OCI-M2 (cell line): ENCODE results near the gene LHFPL2.

Source experiments
- DNase-seq: peaks from one replicate; lab custom pipeline; 2025; ENCODE audit not compliant: unreplicated experiment; lab: John Stamatoyannopoulos, UW

Gene LHFPL2

DNA sequence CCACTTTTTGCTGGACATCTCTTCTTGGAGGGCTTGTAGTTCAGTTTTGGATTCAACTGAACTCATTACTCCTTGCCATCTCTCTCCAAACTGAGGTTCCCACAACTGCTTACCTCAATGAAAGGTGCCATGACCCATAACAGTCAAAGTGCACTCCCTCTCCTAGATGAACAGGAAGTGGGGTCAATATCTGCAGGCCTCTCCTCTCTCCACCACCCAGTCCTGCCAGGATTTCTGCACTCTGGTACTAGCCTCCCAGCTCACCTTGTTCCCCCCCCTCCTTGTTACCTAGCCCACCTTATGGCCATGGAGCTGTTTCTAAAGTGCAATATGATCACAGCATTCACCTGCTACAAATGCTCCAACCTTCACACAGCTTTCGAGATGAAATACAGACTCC lies 5.9 kb downstream of the LHFPL2 start:
- DNase-seq = no peak

DNA sequence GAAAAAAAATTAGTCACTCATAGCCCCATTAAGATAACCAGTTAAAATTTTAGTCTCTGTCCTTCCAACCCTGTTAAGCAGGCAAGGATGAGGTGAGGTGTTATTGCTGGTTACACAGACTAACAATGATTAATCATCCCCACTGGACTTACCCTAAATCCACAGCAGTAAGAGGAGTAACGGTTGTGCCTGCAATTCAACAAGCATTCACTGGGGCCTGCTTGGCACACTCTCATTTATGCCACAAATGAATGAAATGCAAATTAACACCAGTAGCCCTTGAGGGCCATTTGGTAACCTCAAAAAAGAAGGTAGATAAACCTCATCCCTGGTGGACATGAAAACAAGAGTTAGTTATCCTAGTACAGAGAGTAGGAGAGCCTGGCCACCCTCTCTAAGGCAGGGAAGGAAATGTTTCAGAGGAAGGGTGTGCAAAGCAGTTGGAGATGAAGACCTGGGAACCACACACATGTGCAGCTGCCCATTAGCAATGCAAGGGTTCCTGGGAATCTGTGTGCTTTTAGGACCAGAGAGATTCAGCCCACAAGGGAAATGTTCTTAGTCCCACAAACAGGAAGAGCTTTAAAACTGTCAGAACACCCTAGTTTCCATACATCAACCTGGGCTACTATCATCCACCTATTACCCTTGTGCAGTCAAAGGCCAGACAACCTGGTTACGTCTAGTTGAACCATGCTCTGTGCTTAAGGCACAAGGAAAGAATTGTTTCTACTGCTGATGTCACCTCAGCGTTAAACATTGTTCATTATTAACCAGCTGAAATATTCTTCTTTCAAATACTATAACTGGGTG lies 7.7 kb downstream of the LHFPL2 start:
- no peak for DNase-seq

DNA sequence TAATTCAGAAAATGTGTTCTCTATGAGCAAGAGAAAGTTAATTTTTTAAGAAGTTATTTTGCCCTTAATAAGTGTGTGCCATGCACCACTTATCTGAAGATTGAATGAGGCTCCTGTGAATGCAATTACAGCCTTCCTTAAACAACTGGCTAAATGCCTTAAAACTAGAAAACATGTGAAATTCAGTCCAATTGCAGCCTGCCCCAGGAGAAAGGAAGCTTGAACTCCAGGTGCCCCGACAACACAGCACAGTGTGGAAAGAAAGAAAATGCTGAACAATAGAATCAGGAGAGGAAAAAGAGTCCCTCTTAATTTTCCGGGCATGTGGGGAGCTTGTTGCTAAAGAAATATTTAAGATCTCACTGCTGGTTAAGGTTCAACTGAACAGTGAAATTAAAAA lies 8.8 kb downstream of the LHFPL2 start:
- no peak for DNase-seq

DNA sequence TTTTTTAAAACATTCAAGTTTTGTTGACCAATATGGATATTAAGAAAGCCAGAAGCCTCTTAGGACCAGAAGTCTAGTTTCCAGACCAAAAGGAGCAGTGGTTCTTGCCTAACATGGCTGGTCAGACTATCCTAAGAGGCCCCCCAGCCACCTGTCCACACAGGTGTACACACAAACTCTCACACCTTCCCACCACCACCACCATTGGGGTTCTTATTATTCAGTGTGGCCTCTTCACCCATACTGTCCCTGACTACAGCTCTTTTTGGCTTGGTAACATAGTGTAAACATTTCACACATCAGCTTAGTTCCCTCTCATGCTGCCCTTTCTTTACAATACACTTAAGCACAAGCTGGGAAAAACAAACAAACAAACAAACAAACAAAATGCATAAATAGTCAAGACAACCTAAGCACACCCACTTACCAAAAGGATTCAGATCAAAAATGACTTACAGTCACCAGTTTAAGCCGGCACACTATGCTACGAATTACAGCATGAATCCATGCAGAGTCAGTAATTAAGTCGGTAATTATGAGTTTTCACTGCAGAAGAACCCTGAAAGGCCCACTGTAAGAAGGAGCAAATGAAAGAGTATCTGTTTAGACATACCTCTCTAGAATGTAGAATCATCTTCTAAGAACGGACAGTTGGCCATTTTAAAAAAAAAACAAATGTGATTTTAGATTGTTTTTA lies 9.5 kb downstream of the LHFPL2 start:
- no peak for DNase-seq

DNA sequence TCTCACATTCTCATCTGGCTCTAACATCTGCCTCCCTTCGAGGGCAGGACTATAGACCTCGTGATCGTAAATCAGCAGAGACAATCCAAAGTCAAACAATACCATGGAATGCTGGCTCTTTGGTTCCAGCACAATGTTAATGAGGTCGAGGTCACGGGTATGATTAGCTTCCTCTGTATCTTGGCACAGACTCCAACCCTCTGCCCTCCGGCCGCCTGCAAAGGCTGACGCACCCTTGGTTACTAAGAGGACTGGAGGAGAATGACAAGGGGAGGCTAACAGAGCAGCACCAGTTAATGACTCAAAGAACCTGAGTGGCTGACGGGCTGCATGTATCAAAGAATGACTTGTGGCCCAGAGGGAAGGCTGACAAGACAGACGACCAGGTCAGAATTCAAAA lies 10.1 kb downstream of the LHFPL2 start:
- DNase-seq = no peak

DNA sequence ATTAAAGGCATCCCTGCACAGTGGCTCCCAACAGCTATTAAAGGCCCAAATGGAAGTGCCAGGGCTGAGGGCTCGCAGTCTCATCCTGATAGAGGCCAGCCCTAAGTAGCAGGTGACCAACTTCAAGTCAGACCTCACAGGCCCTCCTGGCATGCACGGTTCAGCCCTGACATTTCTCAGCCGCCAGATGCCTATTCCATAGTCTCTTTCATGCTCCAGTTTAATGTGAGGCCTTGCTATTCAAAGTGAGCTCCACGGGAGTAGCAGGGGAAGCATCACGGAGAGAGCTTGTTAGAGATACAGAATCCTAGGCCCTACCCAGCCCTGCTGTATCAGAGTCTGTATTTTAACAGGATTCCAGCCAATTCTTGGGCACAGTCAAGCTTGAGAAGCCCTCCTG lies 11.1 kb downstream of the LHFPL2 start:
- DNase-seq = no peak

DNA sequence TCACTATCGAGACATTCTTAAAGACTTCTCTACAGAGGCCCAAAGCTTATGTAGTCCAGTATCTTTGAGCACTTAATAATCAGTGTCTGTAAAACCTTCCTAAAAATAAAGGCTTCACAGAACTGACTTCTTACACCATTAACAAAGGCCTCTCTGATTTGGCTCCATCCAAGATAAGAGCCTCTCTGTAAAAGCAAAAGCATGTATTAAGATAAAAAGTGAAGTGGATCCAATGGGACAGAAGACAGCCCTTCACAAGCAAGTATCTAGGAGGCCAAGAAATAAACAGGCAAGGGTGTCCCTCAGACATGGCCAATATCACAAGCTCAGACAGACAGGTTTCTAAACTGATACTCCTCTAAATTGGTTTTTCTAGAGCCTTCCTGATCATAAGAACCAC lies 11.9 kb downstream of the LHFPL2 start:
- DNase-seq = no peak

DNA sequence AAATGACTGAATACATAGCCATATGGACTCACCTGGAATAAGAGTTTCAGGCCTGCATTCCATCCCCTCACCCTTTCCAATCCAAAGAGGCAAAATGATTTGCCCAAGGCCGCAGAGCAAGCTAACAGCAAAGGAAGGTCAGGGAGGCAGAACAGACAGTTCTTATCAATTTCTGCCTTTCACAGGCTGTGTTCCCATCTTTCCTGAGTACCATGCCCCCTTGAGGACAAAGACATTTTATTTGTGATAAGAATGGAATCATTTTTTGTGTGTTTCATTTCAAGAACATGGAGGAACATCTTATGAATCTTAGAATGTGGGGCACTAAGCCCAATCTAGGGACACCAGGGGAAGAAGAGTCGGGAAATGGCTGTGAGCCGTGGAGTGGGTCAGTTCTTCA lies 13.9 kb downstream of the LHFPL2 start:
- DNase-seq = no peak

DNA sequence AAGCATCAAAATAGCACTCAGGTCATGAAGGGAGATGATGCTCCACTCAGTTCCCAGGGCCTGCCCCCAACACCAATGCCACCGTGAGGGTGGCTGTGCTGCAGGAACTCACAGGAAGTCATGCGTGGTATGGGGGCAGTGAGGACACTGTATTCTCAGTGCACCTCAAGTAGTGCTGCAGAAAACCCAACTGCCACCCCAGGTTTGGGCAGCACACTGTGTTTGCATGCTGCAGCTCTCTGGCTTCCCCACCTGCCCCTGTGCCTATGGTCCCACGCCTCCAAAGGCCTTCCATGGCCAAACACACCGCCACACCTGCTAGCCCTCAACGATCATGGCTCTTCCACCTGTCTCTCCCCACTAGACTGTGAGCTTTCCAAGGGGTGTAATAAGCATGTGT lies 14.3 kb downstream of the LHFPL2 start:
- no peak for DNase-seq

DNA sequence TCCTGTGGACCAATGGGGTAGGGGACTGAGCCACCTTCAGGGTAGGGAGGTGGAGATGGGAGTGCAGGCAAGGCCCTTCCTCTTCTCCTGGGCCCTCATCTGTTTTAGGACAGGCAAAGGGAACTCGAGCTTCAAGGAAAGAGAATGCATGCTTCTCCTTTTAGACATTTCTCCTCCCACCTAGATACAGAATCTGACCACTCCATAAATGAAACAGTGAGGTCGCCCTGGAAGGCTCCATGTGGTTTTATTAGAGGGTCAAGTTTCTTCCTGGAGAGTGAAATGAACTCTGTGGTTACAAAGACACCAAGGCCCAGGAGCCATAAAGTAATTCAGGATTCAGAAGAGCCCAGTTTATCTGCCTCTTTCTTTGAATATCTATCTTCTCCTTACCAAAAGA lies 14.9 kb downstream of the LHFPL2 start:
- DNase-seq = no peak

DNA sequence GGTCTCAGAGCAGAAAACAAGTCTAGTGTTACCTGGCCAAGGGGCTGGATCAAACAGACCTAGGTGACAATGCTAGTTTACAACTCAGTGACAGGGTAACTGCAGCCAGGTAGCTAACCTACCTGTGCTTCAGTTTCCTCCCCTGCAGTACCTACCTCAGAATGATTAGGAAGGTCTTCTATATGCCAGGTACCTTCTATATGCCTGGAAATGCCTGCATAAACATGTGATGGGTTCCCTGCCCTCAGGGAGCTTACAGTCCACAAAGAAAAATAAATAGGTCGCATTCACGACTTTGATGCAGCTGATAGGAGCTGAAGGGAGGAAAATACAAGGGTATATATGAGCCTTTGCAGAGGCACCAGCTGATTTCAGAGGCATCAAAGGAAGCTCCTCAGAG lies 16.1 kb downstream of the LHFPL2 start:
- no peak for DNase-seq

DNA sequence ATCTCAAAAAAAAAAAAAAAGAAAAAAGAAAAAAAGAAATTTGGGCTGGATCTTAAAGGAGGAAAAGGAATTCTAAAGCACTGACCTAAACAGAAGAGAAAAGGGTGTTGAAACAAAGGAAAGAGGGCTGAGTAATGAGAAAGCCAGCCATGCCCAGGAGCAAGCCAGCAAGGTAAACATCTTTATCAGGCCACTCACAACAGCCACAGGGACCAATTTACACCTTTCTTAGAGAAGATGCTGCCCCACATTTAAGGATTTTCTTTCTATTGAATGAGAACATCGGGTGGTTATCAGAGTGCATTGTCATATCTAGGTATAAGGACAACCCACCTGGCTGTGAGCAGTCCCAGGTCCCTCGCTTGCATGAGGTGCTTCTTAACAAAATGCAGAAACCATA lies 16.6 kb downstream of the LHFPL2 start:
- DNase-seq = no peak

DNA sequence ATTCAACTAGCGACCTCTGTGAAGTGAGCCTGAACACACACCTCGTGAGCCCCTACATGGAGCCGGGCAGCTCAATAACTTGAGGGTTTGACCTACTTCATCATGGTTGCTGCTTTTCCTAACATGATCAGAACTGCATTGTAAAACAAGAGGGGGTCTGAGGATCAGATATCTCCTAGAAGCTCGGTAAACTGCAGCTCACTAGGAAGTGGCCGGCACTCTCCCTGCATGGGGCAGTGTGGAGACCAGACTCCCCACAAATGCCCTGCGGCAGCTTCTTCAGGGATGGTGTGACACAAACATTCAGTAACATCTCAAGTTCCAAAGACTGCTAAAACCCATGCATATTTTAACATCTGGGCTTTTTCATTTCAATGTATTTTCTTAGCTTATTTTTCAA lies 18.5 kb downstream of the LHFPL2 start:
- no peak for DNase-seq

DNA sequence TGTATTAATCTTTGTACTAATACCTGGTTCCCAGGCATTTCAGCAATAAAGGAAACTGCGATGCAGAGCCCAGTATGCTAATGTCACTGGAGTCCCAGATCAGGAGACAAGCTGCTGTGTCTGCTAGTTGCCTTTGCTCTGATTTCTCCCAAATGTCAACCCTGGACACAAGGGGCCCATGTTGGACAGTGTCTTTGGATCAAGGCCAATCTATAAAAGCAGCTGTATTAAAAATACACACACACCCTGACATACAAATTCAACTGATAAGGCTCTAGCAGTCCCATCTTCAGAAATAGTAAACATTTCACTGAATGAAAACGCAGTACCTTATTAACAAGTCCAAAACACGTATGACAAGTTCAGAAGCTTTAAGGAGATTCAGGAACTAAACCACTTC lies 18.9 kb downstream of the LHFPL2 start:
- DNase-seq = no peak

DNA sequence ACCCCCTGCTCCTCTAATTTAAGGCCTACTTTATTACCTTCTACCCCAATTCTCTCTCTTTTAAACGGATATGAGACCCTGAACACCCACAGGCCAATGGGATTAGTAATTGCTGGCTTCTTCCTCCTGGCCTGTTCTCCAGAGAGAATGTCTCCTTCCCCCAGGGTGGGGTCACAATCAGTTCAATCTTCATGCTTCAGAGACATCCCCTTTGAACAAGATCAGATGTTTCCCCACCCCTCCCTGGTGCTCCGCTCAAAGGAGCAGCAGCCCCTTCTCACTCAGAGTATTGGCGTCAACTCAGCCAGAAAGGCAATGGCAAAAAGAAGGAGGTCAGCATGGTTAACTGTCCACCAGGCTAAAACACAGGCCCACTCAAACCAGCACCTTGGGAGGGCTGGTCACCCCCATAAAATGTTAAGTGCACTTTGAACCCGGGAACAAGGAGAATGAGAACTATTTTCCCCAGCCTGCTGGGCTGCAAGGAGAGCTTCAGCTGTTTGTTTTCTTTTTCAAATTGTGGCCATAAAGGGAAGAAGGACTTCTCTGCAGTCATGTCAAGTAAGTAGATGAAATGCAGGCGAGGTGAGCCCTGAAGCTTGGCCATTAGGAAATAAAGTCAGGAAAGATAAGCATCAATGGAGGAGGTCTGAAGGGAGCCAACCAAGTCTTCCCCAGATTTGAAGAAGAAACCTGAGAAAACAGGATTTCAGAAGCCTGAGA lies 20.1 kb downstream of the LHFPL2 start:
- no peak for DNase-seq

DNA sequence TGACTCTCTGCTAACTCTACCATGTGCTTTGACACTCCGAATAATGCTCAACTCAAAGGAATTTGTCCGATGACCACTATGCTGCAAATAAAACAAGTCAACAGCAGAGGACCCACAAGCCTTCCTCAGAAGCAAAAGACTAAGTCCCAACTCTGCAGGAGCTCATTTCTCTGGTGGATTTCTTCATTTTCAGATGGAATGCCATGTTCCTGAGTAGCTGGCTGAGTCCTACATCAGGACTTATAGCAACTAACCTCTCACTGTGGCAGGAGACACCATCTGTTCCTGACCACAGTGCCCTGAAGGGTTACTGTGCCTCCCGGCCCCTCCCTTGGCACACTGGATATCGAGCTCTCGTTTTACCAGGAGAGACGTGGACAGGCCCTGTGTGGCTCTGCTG lies 20.8 kb downstream of the LHFPL2 start:
- no peak for DNase-seq

DNA sequence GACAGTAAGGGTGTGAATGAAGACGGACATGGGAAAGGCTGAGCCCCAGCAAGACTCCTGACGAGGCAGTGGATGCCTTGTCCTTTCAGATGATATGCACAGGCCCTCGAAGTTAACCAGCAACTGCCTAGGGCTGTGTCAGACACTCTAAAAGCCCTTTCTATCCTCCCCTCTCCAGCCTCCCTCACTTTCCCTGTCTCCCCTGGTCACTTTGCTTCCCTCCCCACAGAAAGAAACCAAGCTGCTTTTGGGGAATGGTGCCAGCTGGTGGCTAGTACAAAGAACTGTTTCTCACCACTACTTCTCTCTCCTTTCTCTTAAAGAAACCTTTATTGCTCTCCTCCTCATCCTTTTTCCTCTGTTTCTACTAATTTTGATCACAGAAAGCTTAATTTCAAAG lies 21.4 kb downstream of the LHFPL2 start:
- DNase-seq = no peak

DNA sequence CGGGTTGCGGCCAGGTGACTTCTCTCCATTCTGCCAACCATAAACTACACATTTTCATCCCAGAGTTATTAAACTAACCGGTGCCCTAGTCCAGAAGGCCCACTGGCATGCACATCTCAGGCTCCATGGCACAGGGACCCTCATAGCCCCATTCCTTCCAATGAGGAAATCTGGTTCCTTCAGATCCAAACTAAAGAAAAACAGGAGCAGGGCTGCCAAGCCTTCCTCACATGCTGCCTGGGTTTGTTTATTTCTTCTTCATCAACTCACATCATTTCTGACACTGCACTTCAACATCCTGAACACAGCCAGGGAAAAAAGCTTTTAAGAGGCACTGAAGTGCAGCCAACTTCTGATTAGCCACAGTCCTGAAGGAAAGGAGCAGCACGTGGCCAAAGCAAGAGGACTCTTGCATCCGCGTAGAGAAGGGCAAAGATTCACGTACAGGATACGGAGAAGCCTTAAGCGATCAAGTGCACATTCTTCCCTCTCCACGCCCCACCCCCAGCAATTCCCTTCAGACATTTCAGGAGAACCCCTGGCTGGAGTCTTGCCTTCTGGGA lies 22.5 kb downstream of the LHFPL2 start:
- DNase-seq = no peak

DNA sequence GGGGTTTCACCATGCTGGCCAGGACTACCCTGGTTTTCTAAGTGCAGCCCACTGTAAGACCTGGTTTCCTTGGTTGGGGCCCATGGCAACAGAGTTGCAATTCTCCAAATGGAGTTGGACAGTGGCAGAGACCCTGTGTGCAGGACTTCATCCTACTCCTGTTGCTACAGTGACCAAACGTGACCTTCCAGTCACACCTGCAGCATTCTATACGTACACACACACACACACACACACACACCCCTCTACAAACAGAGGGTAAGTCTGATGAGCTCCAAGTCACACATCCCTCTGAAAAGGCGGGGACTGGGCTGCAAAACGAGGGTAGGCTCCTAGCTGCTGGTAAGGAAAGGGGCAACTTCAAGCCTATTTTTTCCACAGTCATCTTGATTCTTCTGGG lies 23.6 kb downstream of the LHFPL2 start:
- DNase-seq = no peak

DNA sequence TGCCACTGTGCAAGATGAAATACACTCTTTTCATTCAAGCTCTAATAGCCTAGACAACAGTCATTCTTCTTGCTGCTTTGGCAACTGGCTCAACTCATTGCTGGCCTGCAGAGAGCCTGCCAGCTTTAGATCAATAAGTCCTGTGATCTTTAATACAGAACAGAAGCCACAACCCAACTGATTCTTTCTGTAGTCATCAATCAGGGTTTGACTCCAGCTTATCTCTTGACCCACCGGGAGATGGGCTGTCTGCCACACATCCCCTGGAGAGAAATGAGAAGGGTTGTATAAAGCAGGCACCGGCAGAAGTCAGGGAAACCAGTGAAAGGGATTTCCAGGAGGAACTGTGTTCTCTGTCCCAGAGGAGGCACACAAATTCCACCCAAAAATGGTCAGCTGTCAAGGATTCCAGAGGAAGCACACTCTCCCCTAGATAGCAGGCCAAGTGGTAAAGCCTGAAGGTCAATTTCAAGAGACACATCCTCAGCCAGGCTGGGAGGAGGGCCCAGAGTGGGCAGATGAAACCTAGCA lies 24.5 kb downstream of the LHFPL2 start:
- DNase-seq = no peak

DNA sequence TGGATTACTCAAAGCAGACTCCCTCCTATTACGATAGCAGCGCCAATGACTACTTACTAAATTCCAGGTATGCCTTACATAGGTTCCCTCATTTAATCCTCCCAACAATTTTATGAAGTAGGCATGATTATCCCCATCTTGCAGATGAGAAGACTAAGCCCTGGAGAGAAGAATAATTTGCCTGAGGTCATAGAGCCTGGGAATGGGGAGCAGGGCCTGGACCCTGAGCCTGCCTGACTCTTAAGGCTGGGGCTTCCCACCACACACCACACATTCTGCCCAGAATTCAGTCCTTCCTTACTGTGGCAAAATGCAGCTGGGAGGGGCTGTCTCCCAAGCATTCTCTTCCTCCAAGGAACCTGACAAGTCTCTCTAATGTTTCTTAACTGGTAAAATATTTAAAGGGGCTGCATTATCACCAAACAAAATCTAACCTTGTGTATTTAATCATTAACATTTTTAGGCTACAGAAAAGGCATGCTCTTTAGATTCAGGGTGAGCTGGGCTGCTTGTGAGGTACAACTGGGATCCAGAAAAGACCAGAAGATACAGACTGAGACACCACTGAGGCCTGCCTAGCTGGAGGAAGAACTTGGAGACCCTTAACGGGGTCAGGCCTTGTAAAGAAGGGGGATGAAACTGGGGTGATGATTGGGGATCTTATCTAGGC lies 26.1 kb downstream of the LHFPL2 start:
- DNase-seq = no peak
